Activated CD8-positive, alpha-beta memory T cell treated with anti-CD3 and anti-CD28 coated beads, Interleukin-2, amount 50 U/mL, for 24 hours (primary cell): Measurements from ENCODE around the gene SCARB2.
"Not testable (repeated sequence)": the region's sequence is repeated elsewhere in the genome, so short reads cannot be mapped to it uniquely, and the experiment has no call there.

Experiments used
- DNase-seq: peaks from one replicate; pipeline ENCODE4 v3.0.0-alpha.2; 2020; ENCODE audit errors: extremely low read depth

Gene SCARB2

GRCh38 chr4:76213415-76214176, at the start of gene SCARB2:
Gene SCARB2, minus strand, starts transcription at chr4:76213824. Its CDS starts 281 bp downstream, at chr4:76213543.
- no peak for DNase-seq

- DNase-seq: no peak
Observed at GRCh38 chr4:76260571-76260970, 46.9 kb upstream of the SCARB2 start.

GRCh38 chr4:76257824-76258223, 44.2 kb upstream of the SCARB2 start:
- DNase-seq: no peak

- no peak for DNase-seq
Observed at GRCh38 chr4:76256968-76257367, 43.3 kb upstream of the SCARB2 start.

- no peak for DNase-seq
Observed at GRCh38 chr4:76256032-76256431, 42.4 kb upstream of the SCARB2 start.

- no peak for DNase-seq
Observed at GRCh38 chr4:76253511-76253910, 39.9 kb upstream of the SCARB2 start.

- no peak for DNase-seq
Observed at GRCh38 chr4:76252271-76252653, 38.6 kb upstream of the SCARB2 start.

GRCh38 chr4:76251441-76252270, 38.0 kb upstream of the SCARB2 start, which contains the start of gene FAM47E:
Gene FAM47E, plus strand, starts transcription at chr4:76251721. Its CDS starts 26 bp downstream, at chr4:76251747.
- no peak for DNase-seq

GRCh38 chr4:76250962-76251361, 37.3 kb upstream of the SCARB2 start:
- DNase-seq: no peak

GRCh38 chr4:76246852-76247251, 33.2 kb upstream of the SCARB2 start:
- DNase-seq: no peak

GRCh38 chr4:76246025-76246424, 32.4 kb upstream of the SCARB2 start:
- DNase-seq: no peak

- not testable (repeated sequence) for DNase-seq
Observed at GRCh38 chr4:76243877-76244276, 30.3 kb upstream of the SCARB2 start.

- DNase-seq: no peak
Observed at GRCh38 chr4:76240236-76240635, 26.6 kb upstream of the SCARB2 start.

- no peak for DNase-seq
Observed at GRCh38 chr4:76238701-76239100, 25.1 kb upstream of the SCARB2 start.

GRCh38 chr4:76238236-76238635, 24.6 kb upstream of the SCARB2 start:
- no peak for DNase-seq

GRCh38 chr4:76235915-76236314, 22.3 kb upstream of the SCARB2 start:
- no peak for DNase-seq

- no peak for DNase-seq
Observed at GRCh38 chr4:76235407-76235806, 21.8 kb upstream of the SCARB2 start.

GRCh38 chr4:76234679-76235044, 21.0 kb upstream of the SCARB2 start:
- DNase-seq: no peak

- DNase-seq: no peak
Observed at GRCh38 chr4:76233967-76234678, 20.5 kb upstream of the SCARB2 start.

- no peak for DNase-seq
Observed at GRCh38 chr4:76233529-76233928, 19.9 kb upstream of the SCARB2 start.

- no peak for DNase-seq
Observed at GRCh38 chr4:76233083-76233482, 19.5 kb upstream of the SCARB2 start.

- DNase-seq: no peak
Observed at GRCh38 chr4:76232681-76233080, 19.1 kb upstream of the SCARB2 start.
